HG03103 (cell line): ENCODE results near the gene GNA15.
"Not testable (repeated sequence)": the region's sequence is repeated elsewhere in the genome, so short reads cannot be mapped to it uniquely, and the experiment has no call there.

Experiments
- ATAC-seq: cut with Tn5 transposase; IDR thresholded peaks from one replicate; pipeline ENCODE4 v1.9.1; 2021; ENCODE audit warnings: low read depth; ENCODE audit not compliant: unreplicated experiment

Gene GNA15

GRCh38 chr19:3135961-3136683 lies at the start of gene GNA15:
Gene GNA15, plus strand, starts transcription at chr19:3136033. Its CDS starts 418 bp downstream, at chr19:3136451.
- no peak for ATAC-seq

- no peak for ATAC-seq
Observed at GRCh38 chr19:3087769-3088168, 48.1 kb upstream of the GNA15 start.

- ATAC-seq: not testable (repeated sequence)
Observed at GRCh38 chr19:3089299-3089855, 46.5 kb upstream of the GNA15 start.

- ATAC-seq: no peak
Observed at GRCh38 chr19:3094601-3095440, 41.0 kb upstream of the GNA15 start.

- no peak for ATAC-seq
Observed at GRCh38 chr19:3095441-3096191, 40.2 kb upstream of the GNA15 start.

GRCh38 chr19:3096267-3096901 lies 39.4 kb upstream of the GNA15 start:
- no peak for ATAC-seq

- ATAC-seq: no peak
Observed at GRCh38 chr19:3096902-3097326, 38.9 kb upstream of the GNA15 start.

- ATAC-seq: no peak
Observed at GRCh38 chr19:3097442-3097871, 38.4 kb upstream of the GNA15 start.

GRCh38 chr19:3098141-3098514 lies 37.7 kb upstream of the GNA15 start:
- no peak for ATAC-seq

GRCh38 chr19:3098515-3099346 lies 37.1 kb upstream of the GNA15 start:
- ATAC-seq: no peak

- ATAC-seq: no peak
Observed at GRCh38 chr19:3099347-3100145, 36.3 kb upstream of the GNA15 start.

- no peak for ATAC-seq
Observed at GRCh38 chr19:3100331-3100730, 35.5 kb upstream of the GNA15 start.

GRCh38 chr19:3100747-3101730 lies 34.8 kb upstream of the GNA15 start:
- ATAC-seq: no peak

- no peak for ATAC-seq
Observed at GRCh38 chr19:3102239-3103140, 33.3 kb upstream of the GNA15 start.

GRCh38 chr19:3104708-3104983 lies 31.2 kb upstream of the GNA15 start:
- no peak for ATAC-seq

- ATAC-seq: no peak
Observed at GRCh38 chr19:3105641-3106508, 30.0 kb upstream of the GNA15 start.
